Measurements from ENCODE around the gene CSHL1. TPM values are rescaled to one million over a fixed set of nuclear protein-coding genes. Genes with fewer than 3 reads are reported as not detected.

CSHL1 gene
- total RNA-seq, 1 experiment from 2014 or later = not detected

GRCh38 chr17:63954402-63955063 is 43.5 kb upstream of the CSHL1 start:
- no peak overlapping the region for H2AFZ ChIP-seq
- no peak overlapping the region for H3K4me3 ChIP-seq
- no peaks in the 10 kb centered on the region for H3K9me2 ChIP-seq (ENCODE audit: insufficient read depth)
- H4K20me1 ChIP-seq (ENCODE audit: insufficient read depth) = no peaks in the 10 kb centered on the region
- H3K27me3 ChIP-seq (ENCODE audit: insufficient read depth, low read depth) = no peaks in the 10 kb centered on the region; the same call in 1 of the 2 replicates
- H3F3A ChIP-seq (ENCODE audit: insufficient read depth, low read depth) = no peaks in the 10 kb centered on the region
- DNase-seq = no peak
- TF ChIP-seq CTCF (conservative IDR thresholded peaks at IDR 0.05) = no peak
- TF ChIP-seq EZH2 (IDR thresholded peaks at IDR 0.05; ENCODE audit: low read depth) = no peak
- POLR2A ChIA-PET (ENCODE audit: unreplicated experiment) = no interaction called here
- H3K4me1 ChIP-seq (replicated peaks; ENCODE audit: insufficient read depth) = no peaks in the 10 kb centered on the region
- H3K27ac ChIP-seq = no peak overlapping the region
- no peaks in the 10 kb centered on the region for H3K79me2 ChIP-seq (ENCODE audit: low read depth)
- H3K4me2 ChIP-seq = no peak overlapping the region
- no peaks in the 10 kb centered on the region for H3K9me3 ChIP-seq (ENCODE audit: insufficient read depth, low read depth)
- no TSS peak for BruUV-seq (replicated peaks)
- intact Hi-C loops (cut with micrococcal nuclease; ENCODE audit: unreplicated experiment) = loop anchor here (5.0 kb wide), 1 partner anchor 33 kb away; no protein-coding TSS in a partner anchor
- CTCF ChIA-PET = interaction anchor here (0.6 kb wide), 2 partner anchors 13 to 464 kb away, joined by 3 to 6 read pairs; no protein-coding TSS in a partner anchor
- H3K36me3 ChIP-seq (ENCODE audit: low read depth) = no peaks in the 10 kb centered on the region

GRCh38 chr17:63950940-63951907 is 40.2 kb upstream of the CSHL1 start:
- H3K27ac ChIP-seq = no peak overlapping the region
- ChIA-PET POLR2A (ENCODE audit: unreplicated experiment) (interaction anchor here (0.5 kb wide), 1 partner anchor 969 kb away, joined by 5 read pairs; no protein-coding TSS in a partner anchor), CTCF (interaction anchor here (0.6 to 1.2 kb wide), 4 partner anchors 61 to 183 kb away, joined by 3 to 4 read pairs (median 4); no protein-coding TSS in a partner anchor)
- no peaks in the 10 kb centered on the region for H4K20me1 ChIP-seq (ENCODE audit: insufficient read depth)
- H3K27me3 ChIP-seq (ENCODE audit: insufficient read depth, low read depth) = no peaks in the 10 kb centered on the region; the same call in 1 of the 2 replicates
- no peaks in the 10 kb centered on the region for H3K4me1 ChIP-seq (replicated peaks; ENCODE audit: insufficient read depth)
- intact Hi-C loops (cut with micrococcal nuclease; ENCODE audit: unreplicated experiment) = loop anchor here (1.0 to 5.0 kb wide), 3 partner anchors 32 to 74 kb away; no protein-coding TSS in a partner anchor
- H3K9me2 ChIP-seq (ENCODE audit: insufficient read depth) = no peaks in the 10 kb centered on the region
- H3F3A ChIP-seq (ENCODE audit: insufficient read depth, low read depth) = no peaks in the 10 kb centered on the region
- no peak overlapping the region for H3K4me2 ChIP-seq
- no peaks in the 10 kb centered on the region for H3K79me2 ChIP-seq (ENCODE audit: low read depth)
- no peak overlapping the region for H2AFZ ChIP-seq
- no peaks in the 10 kb centered on the region for H3K9me3 ChIP-seq (ENCODE audit: insufficient read depth, low read depth)
- peak; percentile 50 to 62 for DNase-seq
- H3K4me3 ChIP-seq = no peak overlapping the region
- no TSS peak for BruUV-seq (replicated peaks)
- TF ChIP-seq CTCF (conservative IDR thresholded peaks at IDR 0.05) = peak; percentile 83
- no peak for TF ChIP-seq EZH2 (IDR thresholded peaks at IDR 0.05; ENCODE audit: low read depth)
- H3K36me3 ChIP-seq (ENCODE audit: low read depth) = no peaks in the 10 kb centered on the region

GRCh38 chr17:63949576-63950250 is 38.7 kb upstream of the CSHL1 start:
- no peaks in the 10 kb centered on the region for H3K9me3 ChIP-seq (ENCODE audit: insufficient read depth, low read depth)
- TF ChIP-seq EZH2 (IDR thresholded peaks at IDR 0.05; ENCODE audit: low read depth) (no peak), CTCF (conservative IDR thresholded peaks at IDR 0.05) (no peak)
- H3K4me3 ChIP-seq = no peak overlapping the region
- no peak overlapping the region for H3K4me2 ChIP-seq
- no peak for DNase-seq
- no peaks in the 10 kb centered on the region for H4K20me1 ChIP-seq (ENCODE audit: insufficient read depth)
- intact Hi-C loops (cut with micrococcal nuclease; ENCODE audit: unreplicated experiment) = loop anchor here (5.0 kb wide), 1 partner anchor 38 kb away; no protein-coding TSS in a partner anchor
- no peaks in the 10 kb centered on the region for H3K79me2 ChIP-seq (ENCODE audit: low read depth)
- BruUV-seq (replicated peaks) = no TSS peak
- CTCF ChIA-PET = interaction anchor here (0.6 to 1.1 kb wide), 2 partner anchors 24 to 30 kb away, joined by 3 to 4 read pairs; no protein-coding TSS in a partner anchor
- H3F3A ChIP-seq (ENCODE audit: insufficient read depth, low read depth) = no peaks in the 10 kb centered on the region
- no peaks in the 10 kb centered on the region for H3K36me3 ChIP-seq (ENCODE audit: low read depth)
- no peaks in the 10 kb centered on the region for H3K4me1 ChIP-seq (replicated peaks; ENCODE audit: insufficient read depth)
- H3K27ac ChIP-seq = no peak overlapping the region
- no peaks in the 10 kb centered on the region for H3K9me2 ChIP-seq (ENCODE audit: insufficient read depth)
- H3K27me3 ChIP-seq (ENCODE audit: insufficient read depth, low read depth) = peaks cover 3% of the 10 kb centered on the region
- no peak overlapping the region for H2AFZ ChIP-seq
- POLR2A ChIA-PET (ENCODE audit: unreplicated experiment) = no interaction called here
